ENCODE measurements around the gene SAFB. TPM values are rescaled to one million over a fixed set of nuclear protein-coding genes. Genes with fewer than 3 reads are reported as not detected.
A peak's percentile ranks its signal among the peaks of the same experiment; 100 is the strongest.
"Not testable (repeated sequence)": the region's sequence is repeated elsewhere in the genome, so short reads cannot be mapped to it uniquely, and the experiment has no call there.

SAFB gene
- polyA plus RNA-seq, 4 donors = 44.0 to 105 (median 55.4) TPM

DNA sequence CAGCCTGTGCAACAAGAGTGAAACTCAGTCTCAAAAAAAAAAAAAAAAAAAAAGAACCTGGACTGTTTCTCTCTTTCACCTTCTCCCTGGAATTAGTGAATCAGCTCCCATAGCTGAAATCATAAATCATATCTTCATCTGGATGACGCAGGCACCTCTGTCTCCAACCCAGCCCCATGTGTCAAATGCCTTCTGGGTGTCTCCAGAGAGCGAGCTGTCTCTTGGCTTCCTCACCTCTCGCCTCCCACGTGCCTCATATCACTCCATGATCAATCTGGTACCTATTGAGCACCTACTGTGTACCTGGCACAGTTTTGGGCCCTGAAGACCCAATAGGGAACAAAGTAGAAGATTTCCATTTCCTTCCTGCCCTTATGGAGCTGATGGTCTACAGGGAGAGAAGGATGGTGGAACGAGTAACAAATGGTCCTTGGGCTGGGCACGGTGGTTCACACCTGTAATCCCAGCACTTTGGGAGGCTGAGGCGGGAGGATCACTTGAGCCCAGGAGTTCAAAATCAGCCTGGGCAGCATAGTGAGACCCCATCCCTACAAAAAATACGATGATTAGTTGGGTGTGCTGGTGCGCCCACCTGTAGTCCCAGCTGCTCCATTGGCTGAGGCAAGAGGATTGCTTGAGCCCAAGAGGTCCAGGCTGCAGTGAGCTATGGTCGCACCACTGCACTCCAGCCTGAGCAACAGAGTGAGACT lies 60.4 kb downstream of the SAFB start:
- peaks cover 1 to 17% (median 6%) of the 10 kb centered on the region in 3 donors for H3K4me1 ChIP-seq (ENCODE audit: control insufficient read depth in 3 of 3, insufficient read depth in 2 of 3, low read depth in 1 of 3, low read length in 2 of 3)
- no peaks in the 10 kb centered on the region for H3K9me3 ChIP-seq (ENCODE audit: control insufficient read depth in 2 of 2, insufficient read depth in 1 of 2, low read depth in 1 of 2, low read length in 1 of 2)
- peaks cover 0 to 2% (median 0%) of the 10 kb centered on the region in 3 donors for H3K36me3 ChIP-seq (ENCODE audit: control insufficient read depth in 3 of 3, insufficient read depth in 2 of 3, low read depth in 1 of 3, low read length in 3 of 3)
- 90 to 93% (median 91%) methylated on average over 10 of the region's 10 CpGs for WGBS, 3 donors
- peaks cover 0 to 4% (median 0%) of the 10 kb centered on the region in 3 donors for H3K27me3 ChIP-seq (ENCODE audit: control insufficient read depth in 3 of 3, insufficient read depth in 3 of 3, low read length in 3 of 3)
- H3K27ac ChIP-seq (ENCODE audit: low read depth in 1 of 3, low read length in 2 of 3) = no peak overlapping the region
- H3K4me3 ChIP-seq (ENCODE audit: low read depth in 1 of 3, low read length in 3 of 3) = no peak overlapping the region
- no peak for DNase-seq
- no peak for FAIRE-seq

DNA sequence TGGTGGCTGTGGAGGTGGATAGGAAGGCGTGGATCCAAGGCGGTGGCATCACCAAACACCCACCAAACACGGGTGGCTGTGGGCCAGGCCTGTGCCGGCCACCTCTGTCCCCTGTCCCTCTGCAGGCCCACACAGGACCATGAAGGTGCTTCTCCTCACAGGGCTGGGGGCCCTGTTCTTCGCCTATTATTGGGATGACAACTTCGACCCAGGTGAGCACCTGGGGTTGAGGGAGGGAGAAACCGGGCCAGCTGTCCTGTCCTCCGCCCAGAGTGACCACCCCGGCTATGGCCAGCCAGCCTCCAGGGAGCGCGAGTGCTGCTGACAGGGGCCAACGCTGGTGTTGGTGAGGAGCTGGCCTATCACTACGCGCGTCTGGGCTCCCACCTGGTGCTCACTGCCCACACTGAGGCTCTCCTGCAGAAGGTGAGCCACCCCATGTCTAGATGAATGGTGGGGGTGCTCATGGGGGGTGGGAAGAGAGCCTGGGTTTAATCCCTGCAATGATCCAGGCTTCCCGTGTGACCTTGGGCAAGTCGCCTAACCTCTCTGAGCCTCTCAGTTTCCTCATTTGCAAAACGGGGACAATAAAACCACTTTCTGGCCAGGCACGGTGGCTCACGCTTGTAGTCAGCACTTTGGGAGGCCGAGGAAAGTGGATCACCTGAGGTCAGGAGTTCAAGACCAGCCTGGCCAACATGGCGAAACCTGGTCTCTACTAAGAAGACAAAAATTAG lies 62.0 kb downstream of the SAFB start:
- no peak for DNase-seq
- Histone ChIP-seq H3K27me3 (ENCODE audit: control insufficient read depth in 3 of 3, insufficient read depth in 3 of 3, low read length in 3 of 3) (peaks cover 0 to 4% (median 0%) of the 10 kb centered on the region in 3 donors), H3K36me3 (ENCODE audit: control insufficient read depth in 3 of 3, insufficient read depth in 2 of 3, low read depth in 1 of 3, low read length in 3 of 3) (no peaks in the 10 kb centered on the region), H3K4me1 (ENCODE audit: control insufficient read depth in 3 of 3, insufficient read depth in 2 of 3, low read depth in 1 of 3, low read length in 2 of 3) (peaks cover 0 to 12% (median 1%) of the 10 kb centered on the region in 3 donors), H3K9me3 (ENCODE audit: control insufficient read depth in 2 of 2, insufficient read depth in 1 of 2, low read depth in 1 of 2, low read length in 1 of 2) (no peaks in the 10 kb centered on the region), H3K27ac (ENCODE audit: low read depth in 1 of 3, low read length in 2 of 3) (no peak overlapping the region), H3K4me3 (ENCODE audit: low read depth in 1 of 3, low read length in 3 of 3) (no peak overlapping the region)
- WGBS, 3 donors = 87 to 92% (median 89%) methylated on average over 21 to 22 of the region's 22 CpGs
- no peak for FAIRE-seq

DNA sequence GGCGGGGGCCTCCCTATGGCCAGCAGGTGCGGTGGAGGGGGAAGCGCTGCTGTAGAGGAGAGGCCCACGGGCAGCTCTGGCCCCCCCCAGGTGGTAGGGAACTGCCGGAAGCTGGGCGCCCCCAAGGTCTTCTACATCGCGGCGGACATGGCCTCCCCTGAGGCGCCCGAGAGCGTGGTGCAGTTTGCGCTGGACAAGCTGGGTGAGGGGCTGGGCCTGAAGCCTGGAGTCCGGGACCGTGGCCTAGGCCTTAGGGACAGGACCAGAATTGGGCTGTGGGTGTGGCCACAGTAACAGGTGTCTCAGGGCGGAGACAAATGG lies 63.4 kb downstream of the SAFB start:
- H3K36me3 ChIP-seq (ENCODE audit: control insufficient read depth in 3 of 3, insufficient read depth in 2 of 3, low read depth in 1 of 3, low read length in 3 of 3) = peaks cover 0 to 5% (median 0%) of the 10 kb centered on the region in 3 donors
- H3K27me3 ChIP-seq (ENCODE audit: control insufficient read depth in 3 of 3, insufficient read depth in 3 of 3, low read length in 3 of 3) = peaks cover 0 to 1% (median 0%) of the 10 kb centered on the region in 3 donors
- H3K9me3 ChIP-seq (ENCODE audit: control insufficient read depth in 2 of 2, insufficient read depth in 1 of 2, low read depth in 1 of 2, low read length in 1 of 2) = no peaks in the 10 kb centered on the region
- 25 to 35% (median 35%) methylated on average over 15 to 16 of the region's 16 CpGs for WGBS, 3 donors
- H3K4me1 ChIP-seq (ENCODE audit: control insufficient read depth in 3 of 3, insufficient read depth in 2 of 3, low read depth in 1 of 3, low read length in 2 of 3) = peaks cover 0 to 9% (median 0%) of the 10 kb centered on the region in 3 donors
- DNase-seq = no peak
- no peak for FAIRE-seq
- H3K4me3 ChIP-seq (ENCODE audit: low read depth in 1 of 3, low read length in 3 of 3) = peak overlapping the region; percentile 10 to 49 (median 40)
- peak overlapping the region in 2 of 3 donors; percentile 72 to 81 for H3K27ac ChIP-seq (ENCODE audit: low read depth in 1 of 3, low read length in 2 of 3)

DNA sequence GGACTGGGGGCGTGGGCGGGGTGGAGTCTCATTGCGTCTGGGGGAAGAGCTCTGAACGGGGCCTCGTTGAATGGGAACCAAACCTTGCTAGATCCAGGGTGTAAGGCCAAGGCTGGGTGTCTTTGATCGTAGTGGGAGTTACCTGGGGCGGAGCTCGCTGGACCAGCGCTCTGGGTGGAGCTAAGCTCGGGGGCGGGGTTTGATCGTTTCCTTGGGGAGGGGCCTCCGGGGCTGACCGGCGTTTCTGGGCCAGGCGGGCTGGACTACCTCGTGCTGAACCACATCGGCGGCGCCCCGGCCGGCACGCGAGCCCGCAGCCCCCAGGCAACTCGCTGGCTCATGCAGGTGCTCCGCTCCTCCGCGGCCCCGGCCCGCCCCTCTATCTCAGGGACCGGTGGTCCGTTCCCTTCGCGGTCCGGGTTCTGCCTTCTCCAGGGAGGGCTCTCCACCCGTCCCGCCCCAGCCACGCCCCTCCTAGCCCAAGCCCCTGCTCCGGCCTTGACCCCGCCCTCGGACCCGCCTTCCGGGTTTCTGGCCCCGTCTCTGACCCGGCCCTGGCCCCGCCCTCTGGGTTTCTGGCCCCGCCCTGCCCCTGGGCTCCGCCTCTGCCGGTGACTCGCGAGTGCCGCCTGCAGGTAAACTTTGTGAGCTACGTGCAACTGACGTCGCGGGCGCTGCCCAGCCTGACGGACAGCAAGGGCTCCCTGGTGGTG lies 63.9 kb downstream of the SAFB start:
- no peak for FAIRE-seq
- H3K36me3 ChIP-seq (ENCODE audit: control insufficient read depth in 3 of 3, insufficient read depth in 2 of 3, low read depth in 1 of 3, low read length in 3 of 3) = peaks cover 0 to 10% (median 0%) of the 10 kb centered on the region in 3 donors
- peak overlapping the region; percentile 40 to 51 (median 49) for H3K4me3 ChIP-seq (ENCODE audit: low read depth in 1 of 3, low read length in 3 of 3)
- DNase-seq = peak; percentile 96 to 97
- no peaks in the 10 kb centered on the region for H3K9me3 ChIP-seq (ENCODE audit: control insufficient read depth in 2 of 2, insufficient read depth in 1 of 2, low read depth in 1 of 2, low read length in 1 of 2)
- WGBS, 3 donors = 0 to 1% (median 0%) methylated on average over 36 to 59 of the region's 59 CpGs
- peak overlapping the region; percentile 14 to 81 (median 72) for H3K27ac ChIP-seq (ENCODE audit: low read depth in 1 of 3, low read length in 2 of 3)
- no peaks in the 10 kb centered on the region for H3K27me3 ChIP-seq (ENCODE audit: control insufficient read depth in 3 of 3, insufficient read depth in 3 of 3, low read length in 3 of 3)
- H3K4me1 ChIP-seq (ENCODE audit: control insufficient read depth in 3 of 3, insufficient read depth in 2 of 3, low read depth in 1 of 3, low read length in 2 of 3) = peaks cover 0 to 8% (median 0%) of the 10 kb centered on the region in 3 donors

DNA sequence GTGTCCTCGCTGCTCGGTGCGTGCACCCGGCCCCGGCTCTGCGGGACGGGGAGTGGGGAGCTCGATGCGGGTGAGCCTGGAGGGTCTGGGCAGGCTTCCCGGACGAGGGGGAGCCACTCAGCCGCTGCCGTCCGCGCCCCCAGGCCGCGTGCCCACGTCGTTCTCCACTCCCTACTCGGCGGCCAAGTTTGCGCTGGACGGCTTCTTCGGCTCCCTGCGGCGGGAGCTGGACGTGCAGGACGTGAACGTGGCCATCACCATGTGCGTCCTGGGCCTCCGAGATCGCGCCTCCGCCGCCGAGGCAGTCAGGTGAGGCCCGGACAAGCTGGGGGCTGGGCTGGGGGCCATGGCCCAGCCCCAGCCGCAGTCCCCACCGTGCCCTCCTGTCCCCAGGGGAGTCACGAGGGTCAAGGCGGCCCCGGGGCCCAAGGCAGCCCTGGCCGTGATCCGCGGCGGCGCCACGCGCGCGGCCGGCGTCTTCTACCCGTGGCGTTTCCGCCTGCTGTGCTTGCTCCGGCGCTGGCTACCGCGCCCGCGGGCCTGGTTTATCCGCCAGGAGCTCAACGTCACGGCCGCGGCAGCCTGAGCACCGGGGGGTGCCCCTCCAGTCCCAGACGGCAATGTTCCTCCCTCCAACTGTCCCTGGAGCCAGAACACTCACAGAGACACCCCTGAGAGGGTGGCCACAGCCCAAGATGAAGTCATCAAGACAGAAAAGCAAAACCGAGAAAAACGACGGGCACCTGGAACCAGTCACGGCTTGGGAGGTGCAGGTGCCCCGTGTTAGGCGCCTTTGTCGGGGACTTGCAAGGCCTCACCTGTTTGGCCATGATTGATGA lies 64.7 kb downstream of the SAFB start:
- Histone ChIP-seq H3K27me3 (ENCODE audit: control insufficient read depth in 3 of 3, insufficient read depth in 3 of 3, low read length in 3 of 3) (no peaks in the 10 kb centered on the region), H3K4me3 (ENCODE audit: low read depth in 1 of 3, low read length in 3 of 3) (peak overlapping the region in 2 of 3 donors; percentile 20 to 40), H3K36me3 (ENCODE audit: control insufficient read depth in 3 of 3, insufficient read depth in 2 of 3, low read depth in 1 of 3, low read length in 3 of 3) (peaks cover 0 to 18% (median 0%) of the 10 kb centered on the region in 3 donors), H3K4me1 (ENCODE audit: control insufficient read depth in 3 of 3, insufficient read depth in 2 of 3, low read depth in 1 of 3, low read length in 2 of 3) (peaks cover 0 to 16% (median 0%) of the 10 kb centered on the region in 3 donors), H3K9me3 (ENCODE audit: control insufficient read depth in 2 of 2, insufficient read depth in 1 of 2, low read depth in 1 of 2, low read length in 1 of 2) (no peaks in the 10 kb centered on the region), H3K27ac (ENCODE audit: low read depth in 1 of 3, low read length in 2 of 3) (peak overlapping the region; percentile 14 to 81 (median 28))
- WGBS, 3 donors = 53 to 58% (median 54%) methylated on average over 59 to 76 of the region's 76 CpGs
- no peak for DNase-seq
- no peak for FAIRE-seq

DNA sequence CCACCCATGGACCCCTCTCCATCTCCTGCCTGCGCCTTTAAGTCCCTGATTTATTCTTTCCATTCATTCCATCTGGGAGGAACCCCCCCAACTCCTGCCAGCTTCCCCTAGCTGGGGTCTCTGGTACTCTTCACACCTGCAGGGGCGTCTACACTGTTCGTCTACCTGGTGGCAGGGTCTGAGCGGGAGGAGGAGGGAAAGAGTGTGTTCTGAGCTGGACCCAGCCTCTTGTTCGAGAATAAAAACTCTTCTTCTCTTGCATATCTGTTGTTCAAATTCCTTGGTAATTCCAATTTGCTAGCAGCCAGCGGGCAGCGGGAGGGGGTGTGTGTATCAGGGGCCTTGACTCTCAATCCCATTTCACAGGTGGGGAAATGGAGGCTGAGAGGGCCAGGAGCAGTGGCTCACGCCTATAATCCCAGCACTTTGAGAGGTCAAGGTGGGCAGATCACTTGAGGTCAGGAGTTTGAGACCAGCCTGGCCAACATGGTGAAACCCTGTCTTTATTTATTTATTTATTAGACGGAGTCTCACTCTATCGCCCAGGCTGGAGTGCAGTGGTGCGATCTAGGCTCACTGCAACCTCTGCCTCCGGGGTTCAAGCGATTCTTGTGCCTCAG lies 65.5 kb downstream of the SAFB start:
- 93 to 97% (median 94%) methylated on average over 13 of the region's 13 CpGs for WGBS, 3 donors
- FAIRE-seq = not testable (repeated sequence)

DNA sequence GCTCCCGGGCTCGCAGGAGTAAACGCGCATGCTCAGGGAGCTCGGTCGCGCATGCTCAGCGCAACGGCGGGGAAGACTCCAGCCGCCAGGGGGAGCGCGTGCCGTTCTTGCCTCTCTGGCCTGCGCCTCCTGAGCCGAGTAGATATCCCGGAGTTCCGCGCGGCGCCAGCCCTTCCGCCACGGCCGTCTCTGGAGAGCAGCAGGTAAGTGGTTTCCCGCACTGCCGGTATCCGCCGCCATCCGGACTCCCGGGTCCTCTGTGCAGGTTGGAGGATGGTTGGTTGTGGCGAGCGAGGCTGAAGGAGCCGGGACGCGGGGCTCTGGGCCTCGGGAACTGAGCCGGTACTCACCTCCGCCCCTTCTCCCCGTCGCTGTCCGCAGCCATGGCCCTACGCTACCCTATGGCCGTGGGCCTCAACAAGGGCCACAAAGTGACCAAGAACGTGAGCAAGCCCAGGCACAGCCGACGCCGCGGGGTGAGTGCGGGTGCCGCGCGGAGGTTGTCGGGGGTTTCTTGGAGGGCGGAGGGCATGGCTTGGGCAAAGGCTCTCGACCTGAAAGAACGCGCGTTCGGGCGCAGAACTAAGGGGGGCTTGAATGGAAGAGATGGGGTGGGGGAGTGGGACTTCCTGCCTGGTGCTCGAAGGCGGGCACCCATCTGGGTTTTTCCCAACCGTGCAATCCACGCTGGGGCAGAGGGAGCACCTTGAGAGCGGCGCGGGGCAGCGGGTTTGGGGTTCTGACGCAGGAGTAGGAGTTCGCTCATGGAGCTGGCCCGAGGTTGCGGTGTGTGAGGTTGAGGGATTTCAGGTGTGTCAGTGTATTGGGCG lies 67.5 kb downstream of the SAFB start, which contains the start of gene RPL36:
TSS of gene RPL36 (plus strand) at position 171 of the 830 bp plus-strand sequence. CDS start at position 384, 213 bp downstream.
- no peaks in the 10 kb centered on the region for H3K27me3 ChIP-seq (ENCODE audit: control insufficient read depth in 3 of 3, insufficient read depth in 3 of 3, low read length in 3 of 3)
- H3K9me3 ChIP-seq (ENCODE audit: control insufficient read depth in 2 of 2, insufficient read depth in 1 of 2, low read depth in 1 of 2, low read length in 1 of 2) = no peaks in the 10 kb centered on the region
- peak within 1 kb of the TSS; percentile 67 to 94 (median 72) for H3K4me3 ChIP-seq (ENCODE audit: low read depth in 1 of 3, low read length in 3 of 3)
- H3K27ac ChIP-seq (ENCODE audit: low read depth in 1 of 3, low read length in 2 of 3) = peak within 1 kb of the TSS; percentile 84 to 90 (median 87)
- peaks cover 3 to 45% (median 3%) of the 10 kb centered on the region in 3 donors for H3K36me3 ChIP-seq (ENCODE audit: control insufficient read depth in 3 of 3, insufficient read depth in 2 of 3, low read depth in 1 of 3, low read length in 3 of 3)
- FAIRE-seq (no peak), DNase-seq (peak; percentile 97 to 99)
- WGBS, 3 donors = 0 to 1% (median 1%) methylated on average over 63 to 73 of the region's 73 CpGs
- H3K4me1 ChIP-seq (ENCODE audit: control insufficient read depth in 3 of 3, insufficient read depth in 2 of 3, low read depth in 1 of 3, low read length in 2 of 3) = peaks cover 0 to 21% (median 0%) of the 10 kb centered on the region in 3 donors

More for the DNA sequence above, 65.5 kb downstream of the SAFB start:
- peaks cover 0 to 21% (median 0%) of the 10 kb centered on the region in 3 donors for H3K4me1 ChIP-seq (ENCODE audit: control insufficient read depth in 3 of 3, insufficient read depth in 2 of 3, low read depth in 1 of 3, low read length in 2 of 3)
- not testable (repeated sequence) for H3K9me3 ChIP-seq (ENCODE audit: control insufficient read depth in 2 of 2, insufficient read depth in 1 of 2, low read depth in 1 of 2, low read length in 1 of 2); DNase-seq; H3K4me3 ChIP-seq (ENCODE audit: low read depth in 1 of 3, low read length in 3 of 3); H3K27ac ChIP-seq (ENCODE audit: low read depth in 1 of 3, low read length in 2 of 3); H3K27me3 ChIP-seq (ENCODE audit: control insufficient read depth in 3 of 3, insufficient read depth in 3 of 3, low read length in 3 of 3)
- peaks cover 0 to 26% (median 0%) of the 10 kb centered on the region in 3 donors for H3K36me3 ChIP-seq (ENCODE audit: control insufficient read depth in 3 of 3, insufficient read depth in 2 of 3, low read depth in 1 of 3, low read length in 3 of 3)

Data from small intestine (tissue), 7 donors.